KMS-11 (cell line): ENCODE measurements around the gene CCSER1.

Experiments used
- H2AFZ ChIP-seq: fragments of 200-600 bp; sonication (generic); 2 replicates; pipeline ENCODE4 v1.6.1; 2016; ENCODE audit warnings: antibody characterized with exemption, mixed run types, low read depth
- H3K27ac ChIP-seq: fragments of 200-600 bp; sonication (generic); 2 replicates; pipeline ENCODE4 v1.6.1; 2016; ENCODE audit warnings: mild to moderate bottlenecking, mixed run types
- H3K27me3 ChIP-seq: fragments of 200-600 bp; sonication (generic); 2 replicates; pipeline ENCODE4 v1.6.1; 2017; ENCODE audit warnings: mild to moderate bottlenecking, low read depth, mixed run types, moderate library complexity; ENCODE audit not compliant: insufficient read depth
- H3K36me3 ChIP-seq: fragments of 200-600 bp; sonication (generic); 2 replicates; pipeline ENCODE4 v1.6.1; 2017; ENCODE audit warnings: mild to moderate bottlenecking, mixed run types; ENCODE audit not compliant: insufficient read depth
- H3K4me1 ChIP-seq: fragments of 200-600 bp; sonication (generic); 2 replicates; pipeline ENCODE4 v1.6.1; 2016; ENCODE audit warnings: mild to moderate bottlenecking, low read depth, mixed run types; ENCODE audit not compliant: poor library complexity, severe bottlenecking
- H3K4me2 ChIP-seq: fragments of 200-600 bp; sonication (generic); 2 replicates; pipeline ENCODE4 v1.7.0; 2016; ENCODE audit warnings: mild to moderate bottlenecking, mixed run types
- H3K4me3 ChIP-seq: fragments of 200-600 bp; sonication (generic); IDR thresholded peaks from 2 replicates; pipeline ENCODE4 v1.6.1; 2017; ENCODE audit warnings: low read depth, low read length, mixed read lengths; ENCODE audit not compliant: insufficient read depth
- H3K79me2 ChIP-seq: fragments of 200-600 bp; sonication (generic); 2 replicates; pipeline ENCODE4 v1.6.1; 2016; ENCODE audit warnings: low read depth, mixed run types; ENCODE audit not compliant: insufficient read depth
- H3K9ac ChIP-seq: fragments of 200-600 bp; sonication (generic); 2 replicates; pipeline ENCODE4 v1.6.1; 2016; ENCODE audit warnings: mild to moderate bottlenecking, mixed run types
- H4K20me1 ChIP-seq: fragments of 200-600 bp; sonication (generic); 2 replicates; pipeline ENCODE4 v1.6.1; 2016; ENCODE audit warnings: mild to moderate bottlenecking, mixed run types; ENCODE audit not compliant: insufficient read depth
- TF ChIP-seq, protein P1 (sequence below): fragments of 200-600 bp; sonication (generic); conservative IDR thresholded peaks from 2 replicates; pipeline ENCODE4 v1.6.1; 2017; ENCODE audit warnings: low read depth, mild to moderate bottlenecking, antibody characterized with exemption, low read length, moderate library complexity, mixed read lengths

Gene CCSER1

DNA sequence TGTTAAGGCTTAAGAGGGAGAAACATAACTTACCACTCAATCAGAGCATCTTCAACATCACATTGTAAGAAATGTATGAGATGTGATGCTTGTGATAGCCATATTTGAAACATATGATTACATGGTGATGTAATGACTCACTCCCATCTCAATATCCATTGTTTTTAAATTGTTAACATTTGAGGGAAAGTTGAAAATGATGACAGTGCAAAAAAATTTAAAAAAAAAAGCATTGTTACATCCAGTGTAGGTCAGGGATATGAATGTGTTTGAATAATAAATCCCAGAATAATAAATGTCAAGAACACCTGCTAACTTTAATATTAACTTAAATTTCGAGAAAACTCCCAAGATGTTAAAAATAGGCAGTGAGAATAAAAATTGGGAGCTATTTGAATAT lies 6.4 kb upstream of the CCSER1 start:
- H3K36me3 ChIP-seq: no peaks in the 10 kb centered on the region
- no peak overlapping the region for H3K4me2 ChIP-seq
- no peak overlapping the region for H2AFZ ChIP-seq
- peaks cover 36% of the 10 kb centered on the region for H3K4me1 ChIP-seq
- H3K27me3 ChIP-seq: no peaks in the 10 kb centered on the region
- H3K4me3 ChIP-seq: no peak overlapping the region
- TF ChIP-seq, protein P1, sequence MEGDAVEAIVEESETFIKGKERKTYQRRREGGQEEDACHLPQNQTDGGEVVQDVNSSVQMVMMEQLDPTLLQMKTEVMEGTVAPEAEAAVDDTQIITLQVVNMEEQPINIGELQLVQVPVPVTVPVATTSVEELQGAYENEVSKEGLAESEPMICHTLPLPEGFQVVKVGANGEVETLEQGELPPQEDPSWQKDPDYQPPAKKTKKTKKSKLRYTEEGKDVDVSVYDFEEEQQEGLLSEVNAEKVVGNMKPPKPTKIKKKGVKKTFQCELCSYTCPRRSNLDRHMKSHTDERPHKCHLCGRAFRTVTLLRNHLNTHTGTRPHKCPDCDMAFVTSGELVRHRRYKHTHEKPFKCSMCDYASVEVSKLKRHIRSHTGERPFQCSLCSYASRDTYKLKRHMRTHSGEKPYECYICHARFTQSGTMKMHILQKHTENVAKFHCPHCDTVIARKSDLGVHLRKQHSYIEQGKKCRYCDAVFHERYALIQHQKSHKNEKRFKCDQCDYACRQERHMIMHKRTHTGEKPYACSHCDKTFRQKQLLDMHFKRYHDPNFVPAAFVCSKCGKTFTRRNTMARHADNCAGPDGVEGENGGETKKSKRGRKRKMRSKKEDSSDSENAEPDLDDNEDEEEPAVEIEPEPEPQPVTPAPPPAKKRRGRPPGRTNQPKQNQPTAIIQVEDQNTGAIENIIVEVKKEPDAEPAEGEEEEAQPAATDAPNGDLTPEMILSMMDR: no peak
- no peaks in the 10 kb centered on the region for H4K20me1 ChIP-seq
- H3K27ac ChIP-seq: no peak overlapping the region
- no peaks in the 10 kb centered on the region for H3K79me2 ChIP-seq
- no peak overlapping the region for H3K9ac ChIP-seq

DNA sequence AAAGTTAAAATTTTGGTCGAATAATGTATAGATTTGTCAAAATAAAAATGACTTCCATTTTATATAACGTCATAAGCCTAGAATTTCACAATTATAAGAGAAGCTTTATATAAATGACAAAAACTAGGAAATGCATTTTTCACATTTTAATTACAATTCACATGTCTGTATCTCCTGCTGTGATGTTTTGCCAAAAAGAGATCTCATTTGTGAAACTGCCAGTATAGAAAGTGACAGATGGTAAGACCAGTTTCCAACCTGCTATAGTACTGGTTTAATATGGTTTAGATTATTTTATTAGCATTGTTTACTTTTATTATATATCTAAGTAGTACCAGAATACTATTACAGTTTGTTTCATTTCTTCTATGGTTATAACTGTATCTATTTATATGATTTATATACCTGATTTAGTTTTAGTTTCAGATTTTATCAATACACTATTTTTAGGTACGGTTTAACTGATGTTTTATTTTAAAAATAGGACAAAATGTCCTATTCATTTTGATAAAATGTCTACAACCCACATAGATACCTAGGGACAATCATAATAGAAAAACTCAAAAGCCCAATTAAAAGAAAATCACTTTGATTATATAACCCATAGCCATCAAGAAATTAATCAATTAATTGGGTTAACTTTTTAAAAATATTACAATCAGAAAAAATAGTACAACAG lies 5.4 kb upstream of the CCSER1 start:
- H2AFZ ChIP-seq: no peak overlapping the region
- H4K20me1 ChIP-seq: no peaks in the 10 kb centered on the region
- no peaks in the 10 kb centered on the region for H3K36me3 ChIP-seq
- H3K4me1 ChIP-seq: peaks cover 39% of the 10 kb centered on the region
- peak overlapping the region; percentile 41 for H3K4me2 ChIP-seq
- no peaks in the 10 kb centered on the region for H3K27me3 ChIP-seq
- H3K79me2 ChIP-seq: no peaks in the 10 kb centered on the region
- no peak overlapping the region for H3K27ac ChIP-seq
- no peak overlapping the region for H3K4me3 ChIP-seq
- TF ChIP-seq, protein P1: no peak
- no peak overlapping the region for H3K9ac ChIP-seq

DNA sequence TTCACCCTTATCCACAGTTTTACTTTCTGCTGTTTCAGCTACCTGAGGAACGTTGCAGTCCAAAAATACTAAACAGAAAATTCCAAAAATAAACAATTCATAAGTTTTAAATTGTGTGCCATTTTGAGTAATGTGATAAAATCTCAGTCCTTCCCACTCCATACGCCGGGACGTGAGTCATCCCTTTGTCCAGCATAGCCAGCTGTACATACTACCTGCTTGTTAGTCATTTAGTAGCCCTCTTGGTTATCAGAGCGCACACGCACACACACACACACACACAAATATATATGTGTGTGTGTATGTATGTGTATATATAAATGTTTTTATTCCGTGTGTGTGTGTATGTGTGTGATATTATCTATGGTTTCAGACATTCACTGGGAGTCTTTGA lies 4.8 kb upstream of the CCSER1 start:
- Histone ChIP-seq H3K4me3 (no peak overlapping the region), H4K20me1 (no peaks in the 10 kb centered on the region), H3K79me2 (no peaks in the 10 kb centered on the region), H3K36me3 (no peaks in the 10 kb centered on the region), H3K4me1 (peaks cover 42% of the 10 kb centered on the region), H3K4me2 (peak overlapping the region; percentile 41; the same call in 1 of the 2 replicates), H2AFZ (no peak overlapping the region), H3K27me3 (no peaks in the 10 kb centered on the region), H3K9ac (no peak overlapping the region), H3K27ac (no peak overlapping the region)
- TF ChIP-seq, protein P1: no peak

DNA sequence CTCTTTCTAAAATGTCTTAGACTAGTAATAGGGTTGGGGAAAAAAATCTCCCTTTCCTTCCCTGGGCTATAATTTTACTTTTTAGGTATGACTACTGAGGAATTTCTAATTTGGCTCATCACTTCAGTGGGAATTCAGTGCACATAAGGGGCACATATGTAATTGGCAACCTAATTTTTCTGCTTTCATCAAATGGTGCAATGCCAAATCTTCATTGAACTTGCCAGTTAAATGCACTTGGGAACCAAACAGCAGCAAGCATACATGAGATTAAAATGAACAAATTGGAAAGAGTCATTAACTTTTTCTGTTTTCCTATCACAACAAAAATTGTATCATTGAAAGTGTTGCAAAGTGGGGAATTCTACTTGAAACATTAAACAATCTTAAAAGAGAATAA lies 2.9 kb upstream of the CCSER1 start:
- H4K20me1 ChIP-seq: no peaks in the 10 kb centered on the region
- H2AFZ ChIP-seq: no peak overlapping the region
- H3K4me1 ChIP-seq: peaks cover 32% of the 10 kb centered on the region
- TF ChIP-seq, protein P1: no peak
- H3K36me3 ChIP-seq: no peaks in the 10 kb centered on the region
- no peak overlapping the region for H3K27ac ChIP-seq
- no peak overlapping the region for H3K4me2 ChIP-seq
- H3K4me3 ChIP-seq: no peak overlapping the region
- H3K9ac ChIP-seq: no peak overlapping the region
- no peaks in the 10 kb centered on the region for H3K79me2 ChIP-seq
- H3K27me3 ChIP-seq: no peaks in the 10 kb centered on the region
